Fibroblast of skin of left biceps (primary cell): ENCODE measurements around the gene CFAP46.
"Not testable (repeated sequence)": the region's sequence is repeated elsewhere in the genome, so short reads cannot be mapped to it uniquely, and the experiment has no call there.

Source experiments
- DNase-seq, 2 experiments: peaks; one replicate each; pipeline ENCODE4 v3.0.0-alpha.2; 2013; ENCODE audit warnings: low read depth in 2 of 2

The CFAP46 gene

GRCh38 chr10:132900211-132900756 is 42.1 kb downstream of the CFAP46 start:
- DNase-seq = no peak

- DNase-seq = no peak
Measured at GRCh38 chr10:132899751-132900065, 42.7 kb downstream of the CFAP46 start.

- DNase-seq = no peak
Measured at GRCh38 chr10:132899054-132899750, 43.2 kb downstream of the CFAP46 start.

GRCh38 chr10:132898391-132899053 is 43.8 kb downstream of the CFAP46 start:
- no peak for DNase-seq

GRCh38 chr10:132897516-132898381 is 44.6 kb downstream of the CFAP46 start:
- DNase-seq = no peak

- not testable (repeated sequence) for DNase-seq
Measured at GRCh38 chr10:132893786-132894185, 48.6 kb downstream of the CFAP46 start.

GRCh38 chr10:132893090-132893489 is 49.3 kb downstream of the CFAP46 start:
- DNase-seq = no peak

GRCh38 chr10:132892004-132892403 is 50.4 kb downstream of the CFAP46 start:
- no peak for DNase-seq

- DNase-seq = no peak
Measured at GRCh38 chr10:132891368-132891767, 51.0 kb downstream of the CFAP46 start.

GRCh38 chr10:132890301-132890700 is 52.1 kb downstream of the CFAP46 start:
- DNase-seq = no peak

- DNase-seq = no peak
Measured at GRCh38 chr10:132889556-132889955, 52.8 kb downstream of the CFAP46 start.

- no peak for DNase-seq
Measured at GRCh38 chr10:132888898-132889490, 53.4 kb downstream of the CFAP46 start.

- DNase-seq = not testable (repeated sequence)
Measured at GRCh38 chr10:132888446-132888845, 53.9 kb downstream of the CFAP46 start.

GRCh38 chr10:132886211-132887099 is 55.9 kb downstream of the CFAP46 start:
- no peak for DNase-seq

GRCh38 chr10:132885451-132886210 is 56.7 kb downstream of the CFAP46 start:
- no peak for DNase-seq

GRCh38 chr10:132884691-132885271 is 57.6 kb downstream of the CFAP46 start:
- no peak for DNase-seq

- DNase-seq = no peak
Measured at GRCh38 chr10:132884041-132884440, 58.3 kb downstream of the CFAP46 start.

- no peak for DNase-seq
Measured at GRCh38 chr10:132883391-132883881, 58.9 kb downstream of the CFAP46 start.

- no peak for DNase-seq
Measured at GRCh38 chr10:132882069-132882951, 60.1 kb downstream of the CFAP46 start.
